HG02763 (cell line): Measurements from ENCODE around the gene HMGXB4.

ENCODE experiments used
- ATAC-seq: cut with Tn5 transposase; IDR thresholded peaks from one replicate; pipeline ENCODE4 v1.9.1; 2021; ENCODE audit warnings: mild to moderate bottlenecking, moderate library complexity; ENCODE audit not compliant: unreplicated experiment

Gene HMGXB4

GRCh38 chr22:35324762-35325161 is 67.5 kb downstream of the HMGXB4 start:
- ATAC-seq: no peak

- no peak for ATAC-seq
Observed at GRCh38 chr22:35325209-35325608, 67.9 kb downstream of the HMGXB4 start.

GRCh38 chr22:35326854-35327562 is 69.7 kb downstream of the HMGXB4 start:
- ATAC-seq: no peak

GRCh38 chr22:35327690-35328471 is 70.6 kb downstream of the HMGXB4 start:
- ATAC-seq: no peak

GRCh38 chr22:35328472-35328885 is 71.2 kb downstream of the HMGXB4 start:
- no peak for ATAC-seq

GRCh38 chr22:35329114-35329847 is 72.0 kb downstream of the HMGXB4 start:
- no peak for ATAC-seq

- no peak for ATAC-seq
Observed at GRCh38 chr22:35330258-35330861, 73.1 kb downstream of the HMGXB4 start.

GRCh38 chr22:35332278-35332677 is 75.0 kb downstream of the HMGXB4 start:
- ATAC-seq: no peak

GRCh38 chr22:35333220-35333619 is 75.9 kb downstream of the HMGXB4 start:
- no peak for ATAC-seq

GRCh38 chr22:35334004-35334403 is 76.7 kb downstream of the HMGXB4 start:
- ATAC-seq: no peak

- no peak for ATAC-seq
Observed at GRCh38 chr22:35335468-35335867, 78.2 kb downstream of the HMGXB4 start.

- ATAC-seq: no peak
Observed at GRCh38 chr22:35335936-35336781, 78.9 kb downstream of the HMGXB4 start.

- no peak for ATAC-seq
Observed at GRCh38 chr22:35337932-35338331, 80.6 kb downstream of the HMGXB4 start.

- no peak for ATAC-seq
Observed at GRCh38 chr22:35341090-35341874, 84.0 kb downstream of the HMGXB4 start.

GRCh38 chr22:35342390-35342789 is 85.1 kb downstream of the HMGXB4 start:
- ATAC-seq: no peak

GRCh38 chr22:35343664-35344550 is 86.6 kb downstream of the HMGXB4 start:
- no peak for ATAC-seq

- no peak for ATAC-seq
Observed at GRCh38 chr22:35344956-35345690, 87.8 kb downstream of the HMGXB4 start.
